GM12874 (cell line): ENCODE measurements around the gene KRT76.

Experiments
- CTCF ChIP-seq: IDR thresholded peaks from 2 replicates; pipeline ENCODE4 v1.5.1; 2011; ENCODE audit warnings: low read depth, mild to moderate bottlenecking, control low read depth, low read length, moderate library complexity; ENCODE audit not compliant: insufficient read depth

The KRT76 gene

DNA sequence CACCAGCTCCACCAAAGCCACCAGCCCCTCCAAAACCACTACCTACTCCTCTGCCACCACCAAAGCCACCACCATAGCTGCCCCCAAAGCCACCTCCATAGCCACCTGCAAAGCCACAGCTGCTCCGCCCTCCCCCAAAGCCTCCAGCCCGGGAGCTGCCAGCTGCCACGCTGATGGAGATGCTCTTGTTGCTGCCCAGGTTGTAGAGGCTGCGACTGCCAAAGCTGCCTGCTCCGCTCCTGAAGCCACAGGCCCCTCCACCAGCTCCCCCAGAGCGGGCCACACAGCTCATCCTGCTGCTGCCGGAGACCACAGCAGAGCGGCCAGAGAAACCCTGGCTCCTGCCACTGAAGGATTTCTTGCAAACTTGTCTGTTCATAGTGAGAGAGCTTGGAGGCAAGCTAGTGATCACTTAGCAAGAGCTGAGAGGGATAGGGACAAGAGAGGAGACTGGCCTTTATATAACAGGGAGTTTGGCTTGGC is at the start of gene KRT76:
Gene KRT76 (minus strand): TSS at position 433 of the 483 bp plus-strand sequence. CDS start 54 bp downstream, at position 379.
- no peak for TF ChIP-seq CTCF

GRCh38 chr12:52825961-52826360 is 48.8 kb upstream of the KRT76 start:
- no peak for TF ChIP-seq CTCF

GRCh38 chr12:52824741-52825410 is 47.7 kb upstream of the KRT76 start:
- TF ChIP-seq CTCF: no peak

GRCh38 chr12:52823761-52824450 is 46.8 kb upstream of the KRT76 start:
- TF ChIP-seq CTCF: no peak

DNA sequence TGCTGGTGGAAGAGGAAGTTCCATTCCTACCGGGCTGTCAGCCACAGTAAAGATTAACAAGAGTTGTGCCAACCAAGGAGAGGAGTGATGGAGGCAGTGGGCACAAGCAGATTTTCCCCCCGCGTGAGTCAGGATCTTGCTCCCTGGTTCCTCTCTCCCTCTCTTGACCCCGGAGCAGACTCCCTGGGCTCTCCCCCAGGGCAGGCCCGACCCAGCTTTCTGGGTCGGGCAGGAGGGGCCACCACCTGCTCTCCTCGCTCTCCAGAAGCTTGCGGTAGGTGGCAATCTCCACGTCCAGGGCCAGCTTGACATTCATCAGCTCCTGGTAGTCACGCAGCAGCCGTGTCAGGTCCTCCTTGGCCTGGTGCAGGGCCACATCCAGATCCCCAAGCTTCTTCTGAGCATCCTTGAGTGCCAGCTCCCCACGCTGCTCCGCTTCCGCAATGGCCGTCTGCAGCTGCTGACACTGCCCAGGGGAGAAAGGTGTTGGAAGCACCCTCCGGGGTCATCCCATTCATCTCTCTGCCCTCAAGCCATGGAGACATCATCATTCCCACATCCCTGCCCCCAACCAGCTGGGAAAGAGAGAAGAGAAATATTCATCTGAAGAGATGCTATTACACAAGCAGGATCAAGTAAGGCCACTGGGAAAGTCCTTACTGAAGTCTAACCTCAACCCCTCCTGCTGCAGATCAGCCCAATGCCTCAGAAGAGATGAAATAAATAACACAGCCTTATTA is 45.8 kb upstream of the KRT76 start:
- no peak for TF ChIP-seq CTCF

DNA sequence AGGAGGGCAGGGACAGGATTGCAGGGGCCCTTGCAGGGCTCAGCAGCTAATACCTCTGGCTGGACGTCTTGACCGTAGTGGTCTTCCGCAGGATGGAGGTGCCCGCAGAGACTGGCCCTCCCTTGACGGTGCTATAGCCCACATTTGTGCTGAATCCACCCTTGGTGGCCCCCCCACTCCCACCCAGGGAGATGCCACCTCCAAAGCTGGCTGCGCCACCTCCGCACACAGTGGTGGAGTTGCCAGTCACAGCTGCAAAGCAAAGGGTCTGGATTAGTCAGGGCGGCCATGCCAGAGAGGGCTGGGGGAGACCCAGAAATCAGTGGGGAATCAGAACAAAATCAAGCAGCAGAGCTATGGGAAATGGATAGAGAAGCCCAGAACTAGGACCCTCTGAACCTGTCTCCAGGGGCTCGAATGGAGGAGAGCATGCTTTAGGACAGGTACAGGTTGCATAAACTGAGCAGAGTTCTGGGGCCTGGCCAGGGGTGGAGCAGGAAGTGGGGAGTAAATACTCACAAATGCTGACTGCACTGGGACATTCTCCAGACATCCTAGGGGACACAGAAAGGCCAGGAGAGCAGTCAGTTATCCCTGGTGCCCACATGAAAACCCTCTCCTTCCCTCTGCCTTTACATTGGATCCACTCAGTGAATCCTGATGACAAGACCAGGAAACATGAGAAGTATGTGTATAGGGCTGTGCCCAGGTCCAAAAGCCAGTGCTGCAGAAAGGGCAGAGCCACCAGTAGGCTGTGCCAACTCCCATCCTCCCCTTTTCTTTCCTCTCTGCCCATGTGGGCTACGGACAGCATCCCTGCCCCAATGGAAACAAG is 44.9 kb upstream of the KRT76 start:
- TF ChIP-seq CTCF: no peak
